Measurements from ENCODE around the gene PIM3.

The PIM3 gene

GRCh38 chr22:49962012-49962750, 1.6 kb downstream of the PIM3 start:
- Histone ChIP-seq H3K9ac (ENCODE audit: low read length) (peak overlapping the region; percentile 68), H3K27me3 (ENCODE audit: control insufficient read depth in 1 of 2, insufficient read depth in 2 of 2, low read length in 2 of 2) (no peaks in the 10 kb centered on the region), H3K4me3 (ENCODE audit: low read depth in 1 of 2, low read length in 2 of 2) (peak overlapping the region; percentile 68 to 75), H3K36me3 (ENCODE audit: insufficient read depth, low read length) (peaks cover 17% of the 10 kb centered on the region), H3K27ac (ENCODE audit: low read depth, low read length) (peak overlapping the region; percentile 77), H3K4me1 (ENCODE audit: insufficient read depth, low read length) (peaks cover 32% of the 10 kb centered on the region), H3K9me3 (ENCODE audit: low read length) (no peaks in the 10 kb centered on the region)

GRCh38 chr22:49962751-49963646, 2.4 kb downstream of the PIM3 start:
- H3K36me3 ChIP-seq (ENCODE audit: insufficient read depth, low read length) = peaks cover 17% of the 10 kb centered on the region
- peak overlapping the region; percentile 77 for H3K27ac ChIP-seq (ENCODE audit: low read depth, low read length)
- peaks cover 33% of the 10 kb centered on the region for H3K4me1 ChIP-seq (ENCODE audit: insufficient read depth, low read length)
- no peaks in the 10 kb centered on the region for H3K9me3 ChIP-seq (ENCODE audit: low read length)
- H3K4me3 ChIP-seq (ENCODE audit: low read depth in 1 of 2, low read length in 2 of 2) = peak overlapping the region; percentile 60 to 68
- H3K9ac ChIP-seq (ENCODE audit: low read length) = peak overlapping the region; percentile 68
- H3K27me3 ChIP-seq (ENCODE audit: control insufficient read depth in 1 of 2, insufficient read depth in 2 of 2, low read length in 2 of 2) = no peaks in the 10 kb centered on the region

GRCh38 chr22:49963647-49964026, 3.1 kb downstream of the PIM3 start:
- Histone ChIP-seq H3K4me1 (ENCODE audit: insufficient read depth, low read length) (peaks cover 33% of the 10 kb centered on the region), H3K9ac (ENCODE audit: low read length) (no peak overlapping the region), H3K9me3 (ENCODE audit: low read length) (no peaks in the 10 kb centered on the region), H3K27ac (ENCODE audit: low read depth, low read length) (peak overlapping the region; percentile 77), H3K27me3 (ENCODE audit: control insufficient read depth in 1 of 2, insufficient read depth in 2 of 2, low read length in 2 of 2) (no peaks in the 10 kb centered on the region), H3K4me3 (ENCODE audit: low read depth in 1 of 2, low read length in 2 of 2) (no peak overlapping the region), H3K36me3 (ENCODE audit: insufficient read depth, low read length) (peaks cover 17% of the 10 kb centered on the region)

- no peaks in the 10 kb centered on the region for H3K9me3 ChIP-seq (ENCODE audit: low read length)
- H3K27ac ChIP-seq (ENCODE audit: low read depth, low read length) = no peak overlapping the region
- H3K36me3 ChIP-seq (ENCODE audit: insufficient read depth, low read length) = peaks cover 17% of the 10 kb centered on the region
- no peak overlapping the region for H3K9ac ChIP-seq (ENCODE audit: low read length)
- no peaks in the 10 kb centered on the region for H3K27me3 ChIP-seq (ENCODE audit: control insufficient read depth in 1 of 2, insufficient read depth in 2 of 2, low read length in 2 of 2)
- H3K4me3 ChIP-seq (ENCODE audit: low read depth in 1 of 2, low read length in 2 of 2) = no peak overlapping the region
- peaks cover 33% of the 10 kb centered on the region for H3K4me1 ChIP-seq (ENCODE audit: insufficient read depth, low read length)
These were observed 3.8 kb downstream of the PIM3 start for GRCh38 chr22:49964136-49965090.

- Histone ChIP-seq H3K4me3 (ENCODE audit: low read depth in 1 of 2, low read length in 2 of 2) (no peak overlapping the region), H3K27me3 (ENCODE audit: control insufficient read depth in 1 of 2, insufficient read depth in 2 of 2, low read length in 2 of 2) (no peaks in the 10 kb centered on the region), H3K27ac (ENCODE audit: low read depth, low read length) (no peak overlapping the region), H3K4me1 (ENCODE audit: insufficient read depth, low read length) (peaks cover 31% of the 10 kb centered on the region), H3K9me3 (ENCODE audit: low read length) (no peaks in the 10 kb centered on the region), H3K9ac (ENCODE audit: low read length) (no peak overlapping the region), H3K36me3 (ENCODE audit: insufficient read depth, low read length) (peaks cover 17% of the 10 kb centered on the region)
These were observed 4.8 kb downstream of the PIM3 start for GRCh38 chr22:49965091-49966040.

GRCh38 chr22:49966041-49966773, 5.6 kb downstream of the PIM3 start:
- Histone ChIP-seq H3K27me3 (ENCODE audit: control insufficient read depth in 1 of 2, insufficient read depth in 2 of 2, low read length in 2 of 2) (no peaks in the 10 kb centered on the region), H3K9me3 (ENCODE audit: low read length) (no peaks in the 10 kb centered on the region), H3K4me3 (ENCODE audit: low read depth in 1 of 2, low read length in 2 of 2) (no peak overlapping the region), H3K27ac (ENCODE audit: low read depth, low read length) (no peak overlapping the region), H3K36me3 (ENCODE audit: insufficient read depth, low read length) (peaks cover 17% of the 10 kb centered on the region), H3K9ac (ENCODE audit: low read length) (no peak overlapping the region), H3K4me1 (ENCODE audit: insufficient read depth, low read length) (peaks cover 34% of the 10 kb centered on the region)

- Histone ChIP-seq H3K9ac (ENCODE audit: low read length) (no peak overlapping the region), H3K27me3 (ENCODE audit: control insufficient read depth in 1 of 2, insufficient read depth in 2 of 2, low read length in 2 of 2) (peaks cover 0 to 6% of the 10 kb centered on the region in 2 donors), H3K9me3 (ENCODE audit: low read length) (no peaks in the 10 kb centered on the region), H3K27ac (ENCODE audit: low read depth, low read length) (peak overlapping the region; percentile 14), H3K4me1 (ENCODE audit: insufficient read depth, low read length) (peaks cover 34% of the 10 kb centered on the region), H3K36me3 (ENCODE audit: insufficient read depth, low read length) (peaks cover 17% of the 10 kb centered on the region), H3K4me3 (ENCODE audit: low read depth in 1 of 2, low read length in 2 of 2) (peak overlapping the region in 1 of 2 donors; percentile 4)
These were observed 6.5 kb downstream of the PIM3 start for GRCh38 chr22:49966774-49967705.

GRCh38 chr22:49967706-49968208, 7.2 kb downstream of the PIM3 start:
- H3K4me3 ChIP-seq (ENCODE audit: low read depth in 1 of 2, low read length in 2 of 2) = peak overlapping the region in 1 of 2 donors; percentile 4
- H3K27ac ChIP-seq (ENCODE audit: low read depth, low read length) = peak overlapping the region; percentile 14
- H3K9me3 ChIP-seq (ENCODE audit: low read length) = no peaks in the 10 kb centered on the region
- no peak overlapping the region for H3K9ac ChIP-seq (ENCODE audit: low read length)
- peaks cover 0 to 9% of the 10 kb centered on the region in 2 donors for H3K27me3 ChIP-seq (ENCODE audit: control insufficient read depth in 1 of 2, insufficient read depth in 2 of 2, low read length in 2 of 2)
- peaks cover 32% of the 10 kb centered on the region for H3K4me1 ChIP-seq (ENCODE audit: insufficient read depth, low read length)
- peaks cover 17% of the 10 kb centered on the region for H3K36me3 ChIP-seq (ENCODE audit: insufficient read depth, low read length)

- Histone ChIP-seq H3K27ac (ENCODE audit: low read depth, low read length) (no peak overlapping the region), H3K4me3 (ENCODE audit: low read depth in 1 of 2, low read length in 2 of 2) (no peak overlapping the region), H3K27me3 (ENCODE audit: control insufficient read depth in 1 of 2, insufficient read depth in 2 of 2, low read length in 2 of 2) (peaks cover 0 to 9% of the 10 kb centered on the region in 2 donors), H3K9me3 (ENCODE audit: low read length) (no peaks in the 10 kb centered on the region), H3K9ac (ENCODE audit: low read length) (no peak overlapping the region), H3K36me3 (ENCODE audit: insufficient read depth, low read length) (peaks cover 12% of the 10 kb centered on the region), H3K4me1 (ENCODE audit: insufficient read depth, low read length) (peaks cover 26% of the 10 kb centered on the region)
These were observed 7.8 kb downstream of the PIM3 start for GRCh38 chr22:49968313-49968830.

Data from muscle layer of colon (tissue), 2 donors.